ENCODE data around the gene SPATA20.

The SPATA20 gene

GRCh38 chr17:50602836-50603235, 55.9 kb downstream of the SPATA20 start:
- DNase-seq = no peak

GRCh38 chr17:50603340-50603739, 56.4 kb downstream of the SPATA20 start:
- peak in 1 of 4 experiments; percentile 19 for DNase-seq

GRCh38 chr17:50604513-50604912, 57.5 kb downstream of the SPATA20 start:
- peak in 1 of 4 experiments; percentile 17 for DNase-seq

- DNase-seq = no peak
Measured at GRCh38 chr17:50605429-50605828, 58.5 kb downstream of the SPATA20 start.
